Tongue (tissue), 2 donors: ENCODE data around the gene SYT10. TPM values are rescaled to one million over a fixed set of nuclear protein-coding genes. Genes with fewer than 3 reads are reported as not detected.
"Not testable (repeated sequence)": the region's sequence is repeated elsewhere in the genome, so short reads cannot be mapped to it uniquely, and the experiment has no call there.

Experiments
- DNase-seq: peaks from one replicate; pipeline ENCODE4 v3.0.0-alpha.2; 2015
- total RNA-seq: library from RNA; depleted of rRNA; stranded (reverse); fragments of >200 nt; gene quantifications from one replicate; pipeline ENCODE4 v1.2.3, GENCODE V29; 2014

The SYT10 gene, protein sequence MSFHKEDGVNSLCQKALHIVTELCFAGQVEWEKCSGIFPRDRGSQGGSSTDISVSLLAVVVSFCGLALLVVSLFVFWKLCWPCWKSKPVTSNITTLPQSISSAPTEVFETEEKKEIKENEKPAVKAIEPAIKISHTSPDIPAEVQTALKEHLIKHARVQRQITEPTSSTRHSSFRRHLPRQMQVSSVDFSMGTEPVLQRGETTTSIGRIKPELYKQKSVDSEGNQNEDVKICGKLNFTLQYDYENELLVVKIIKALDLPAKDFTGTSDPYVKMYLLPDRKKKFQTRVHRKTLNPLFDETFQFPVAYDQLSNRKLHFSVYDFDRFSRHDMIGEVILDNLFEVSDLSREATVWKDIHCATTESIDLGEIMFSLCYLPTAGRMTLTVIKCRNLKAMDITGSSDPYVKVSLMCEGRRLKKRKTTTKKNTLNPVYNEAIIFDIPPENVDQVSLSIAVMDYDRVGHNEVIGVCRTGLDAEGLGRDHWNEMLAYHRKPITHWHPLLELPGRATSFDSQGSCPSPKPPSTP
- total RNA-seq: 0.10 TPM

DNA sequence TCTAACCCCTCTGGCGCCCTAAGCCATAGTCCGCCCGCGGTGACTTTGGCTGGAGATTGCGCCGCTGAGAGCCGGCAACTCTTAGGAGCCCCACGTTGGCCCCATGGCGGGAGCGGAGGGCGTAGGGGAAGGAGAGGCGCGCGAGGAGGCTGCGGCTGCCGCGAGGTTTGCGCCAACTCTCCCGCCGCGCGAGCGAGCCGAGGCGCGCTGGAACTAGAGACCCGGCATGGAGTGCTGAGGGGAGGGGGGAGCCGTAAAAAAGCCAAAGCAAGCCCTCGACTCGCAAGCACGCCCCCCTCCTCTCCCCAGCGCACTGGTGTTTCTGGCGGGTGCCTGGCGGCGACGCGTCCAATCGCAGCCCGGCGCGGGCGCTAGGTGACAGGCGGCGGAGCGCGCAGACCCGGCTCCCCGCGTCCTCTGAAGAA, at the start of gene SYT10:
SYT10 (minus strand) TSS at position 233 of the 425 bp plus-strand sequence. CDS start 297 bp downstream, outside the sequence.
- DNase-seq: peak; percentile 33

DNA sequence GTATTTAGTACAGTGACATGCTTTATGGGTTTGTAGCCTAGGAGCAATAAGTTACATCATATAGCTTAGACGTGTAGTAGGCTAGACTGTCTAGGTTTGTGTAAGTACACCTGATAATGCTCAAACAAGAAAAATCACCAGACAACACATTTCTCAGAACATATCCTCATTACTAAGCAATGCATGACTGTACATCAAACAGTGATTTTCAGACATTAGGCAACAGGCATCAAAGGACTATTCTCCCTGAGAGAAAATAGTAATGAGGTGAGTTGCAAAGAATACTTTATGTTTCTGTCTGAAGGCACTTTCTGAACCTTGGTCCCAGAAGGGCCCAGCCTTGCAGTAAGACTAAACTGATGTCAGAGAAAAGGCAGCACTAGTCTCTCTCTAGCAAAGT, 48.4 kb upstream of the SYT10 start:
- DNase-seq: no peak

DNA sequence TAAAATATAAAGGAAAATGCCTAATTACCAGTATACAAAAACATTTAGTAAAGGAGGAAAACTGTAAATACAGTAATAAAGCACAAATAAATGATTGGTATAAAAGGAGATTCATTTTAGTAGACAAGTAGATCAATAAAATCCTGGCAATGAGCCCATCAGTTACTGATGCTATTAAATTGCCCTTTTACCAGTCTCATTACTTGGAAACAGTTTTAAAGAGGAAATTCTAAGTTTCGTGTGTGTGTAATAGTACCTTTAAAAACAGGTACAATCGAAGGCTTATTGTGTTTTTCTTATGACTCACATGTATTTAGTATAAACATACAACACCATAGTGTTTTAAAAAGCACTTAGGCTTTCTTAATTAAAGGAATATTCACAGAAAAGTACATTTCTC, 46.4 kb upstream of the SYT10 start:
- DNase-seq: no peak

DNA sequence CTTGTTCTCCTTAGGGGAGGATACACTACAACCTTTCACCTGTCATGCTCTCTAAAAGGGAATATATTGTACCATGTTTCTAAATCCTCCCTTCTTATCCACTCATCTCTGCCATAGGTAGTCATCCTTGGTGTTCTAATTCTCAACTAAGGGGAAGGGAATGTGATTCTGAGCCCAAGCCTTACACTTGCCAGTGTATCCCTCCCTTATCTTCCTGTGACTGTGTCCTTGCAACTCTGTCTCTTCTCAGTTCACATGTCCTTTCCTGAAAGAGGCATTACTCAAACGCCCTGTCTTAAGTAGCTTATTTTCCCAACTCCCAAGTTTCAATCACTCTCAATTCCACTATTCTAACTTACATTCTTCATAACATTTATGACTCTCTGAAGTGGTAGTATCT, 44.5 kb upstream of the SYT10 start:
- no peak for DNase-seq

DNA sequence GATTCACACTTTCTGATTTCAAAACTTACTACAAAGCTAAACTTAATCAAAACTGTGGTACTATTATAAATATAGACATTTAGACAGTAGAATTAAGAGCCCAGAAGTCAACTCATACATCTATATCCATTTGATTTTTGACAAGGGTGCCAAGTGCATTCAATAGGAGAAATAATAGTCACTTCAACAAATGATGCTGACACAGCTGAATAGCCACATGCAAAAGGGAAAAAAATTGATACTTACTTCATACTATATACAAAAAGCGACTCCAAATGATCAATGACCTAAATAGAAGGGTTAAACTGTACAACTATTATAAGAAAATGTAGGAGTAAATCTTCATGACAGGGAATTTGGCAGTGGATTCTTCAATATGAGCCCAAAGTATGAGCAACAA, 40.7 kb upstream of the SYT10 start:
- no peak for DNase-seq

DNA sequence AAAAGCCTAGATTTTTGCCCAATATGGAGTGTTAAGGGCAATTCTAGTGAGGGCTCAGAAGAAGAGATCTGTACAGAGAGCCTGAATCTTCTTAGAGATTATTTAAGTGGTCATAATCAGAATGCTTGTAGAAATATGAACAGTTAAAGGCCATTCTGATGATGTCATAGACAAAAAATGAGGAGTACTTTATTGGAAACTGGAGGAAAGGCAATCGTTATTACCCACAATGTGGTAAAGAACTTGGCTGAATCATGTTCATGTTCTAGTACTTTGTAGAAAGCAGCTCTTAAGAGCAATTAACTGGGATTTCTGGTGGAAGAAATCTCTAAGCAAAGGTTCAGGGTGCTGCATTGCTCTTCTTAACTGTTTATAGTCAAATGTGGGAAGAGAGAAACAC, 36.4 kb upstream of the SYT10 start:
- no peak for DNase-seq

DNA sequence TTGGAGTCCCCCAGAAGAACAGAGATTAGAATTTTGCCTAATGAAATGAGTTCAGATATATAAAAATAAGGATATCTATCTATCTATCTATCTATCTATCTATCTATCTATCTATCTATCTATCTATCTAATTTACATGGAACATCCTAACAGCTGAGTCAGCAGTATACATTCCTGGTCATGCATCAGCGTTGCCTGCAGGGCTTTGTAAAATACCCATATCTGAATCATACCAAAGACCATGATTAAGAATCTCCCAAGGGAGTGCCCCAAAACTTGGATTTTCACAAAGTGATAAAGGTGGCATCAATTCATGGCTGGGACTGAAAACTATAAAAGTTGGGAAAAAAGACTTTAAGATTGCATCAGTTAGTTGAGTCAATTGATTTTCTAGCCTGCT, 32.7 kb upstream of the SYT10 start:
- DNase-seq: no peak

DNA sequence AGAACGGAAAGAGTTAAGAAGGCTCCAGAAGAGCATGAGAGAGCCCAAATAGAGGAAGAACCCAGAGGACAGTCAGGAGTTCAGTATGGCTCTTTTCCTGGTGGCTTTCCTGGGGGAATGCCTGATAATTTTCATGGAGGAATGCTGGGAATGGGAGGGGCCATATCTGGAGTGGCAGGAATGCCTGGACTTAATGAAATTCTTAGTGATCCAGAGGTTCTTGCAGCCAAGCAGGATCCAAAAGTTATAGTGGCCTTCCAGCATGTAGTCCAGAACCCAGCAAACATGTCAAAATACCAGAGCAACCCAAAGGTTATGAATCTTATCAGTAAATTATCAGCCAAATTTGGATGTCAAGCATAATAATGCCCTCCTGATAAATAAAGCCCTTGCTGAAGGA, 15.5 kb upstream of the SYT10 start:
- no peak for DNase-seq

DNA sequence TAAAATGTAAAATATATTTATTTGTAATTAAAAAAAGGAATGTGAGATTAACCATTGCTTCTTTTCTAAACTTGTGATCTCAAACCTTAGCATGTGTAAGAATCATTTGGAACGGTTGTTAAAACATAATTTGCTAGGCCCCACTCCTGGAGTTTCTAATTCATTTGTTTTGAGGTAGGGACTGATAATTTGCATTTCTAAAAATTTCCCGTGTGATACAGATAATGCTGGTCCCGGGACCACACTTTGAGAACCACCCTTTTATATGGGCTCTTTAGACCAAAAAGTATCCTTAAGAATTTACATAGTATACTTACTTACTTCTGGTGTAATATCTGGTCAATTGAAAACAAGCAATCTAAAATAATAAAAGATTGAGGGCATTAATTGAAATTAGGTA, 10.9 kb upstream of the SYT10 start:
- no peak for DNase-seq

DNA sequence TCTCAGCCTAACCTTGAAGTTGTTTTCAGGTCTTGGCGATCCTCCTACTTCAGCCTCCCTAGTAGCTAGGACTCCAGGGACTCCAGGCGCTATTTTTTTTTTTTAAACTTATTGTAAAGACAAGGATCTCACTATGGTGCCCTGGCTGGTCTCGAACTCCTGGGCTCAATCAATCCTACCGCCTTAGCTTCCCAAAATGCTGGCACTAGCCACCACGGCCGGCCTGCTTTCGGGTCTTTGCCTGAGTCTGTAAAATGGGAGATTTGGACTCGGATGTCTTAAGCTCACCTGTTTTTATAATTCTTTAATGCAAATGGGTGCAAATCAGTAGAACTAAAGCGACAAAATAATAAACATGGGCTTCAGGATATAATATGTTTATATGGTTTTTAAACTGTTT, 858 bp upstream of the SYT10 start:
- DNase-seq: no peak

DNA sequence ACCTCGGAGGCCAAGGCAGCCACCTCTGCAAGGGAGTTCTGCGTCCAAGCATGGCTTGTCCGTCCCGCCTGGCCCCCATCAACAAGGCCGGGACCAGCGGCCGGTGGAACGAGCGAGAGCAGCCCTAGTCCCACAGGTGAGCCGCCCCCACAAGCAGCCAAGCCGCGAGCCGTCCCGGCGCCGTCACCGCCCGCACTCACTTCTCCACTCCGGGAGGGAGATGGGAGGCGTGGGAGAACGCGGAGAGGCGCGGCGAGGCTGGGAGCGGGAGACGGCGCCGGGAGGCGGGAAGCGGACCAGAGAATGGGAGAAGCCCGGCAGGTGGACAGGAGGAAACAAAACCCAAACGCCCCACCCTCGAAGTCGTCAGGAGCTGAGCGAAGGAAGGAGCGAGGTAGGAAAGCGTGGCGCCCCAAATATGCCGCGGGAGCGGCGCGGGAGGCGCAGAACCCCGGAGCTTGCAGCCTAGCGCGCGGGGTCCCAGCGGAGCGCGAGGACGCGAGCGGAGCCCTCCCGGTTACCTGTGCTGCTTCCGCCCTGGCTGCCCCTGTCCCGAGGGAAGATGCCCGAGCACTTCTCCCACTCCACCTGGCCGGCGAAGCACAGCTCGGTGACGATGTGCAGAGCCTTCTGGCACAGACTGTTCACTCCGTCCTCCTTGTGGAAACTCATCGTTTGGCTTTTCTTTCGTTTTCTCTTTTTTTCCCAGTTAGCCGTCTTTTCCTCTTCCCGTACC, 600 bp downstream of the SYT10 start:
- no peak for DNase-seq

DNA sequence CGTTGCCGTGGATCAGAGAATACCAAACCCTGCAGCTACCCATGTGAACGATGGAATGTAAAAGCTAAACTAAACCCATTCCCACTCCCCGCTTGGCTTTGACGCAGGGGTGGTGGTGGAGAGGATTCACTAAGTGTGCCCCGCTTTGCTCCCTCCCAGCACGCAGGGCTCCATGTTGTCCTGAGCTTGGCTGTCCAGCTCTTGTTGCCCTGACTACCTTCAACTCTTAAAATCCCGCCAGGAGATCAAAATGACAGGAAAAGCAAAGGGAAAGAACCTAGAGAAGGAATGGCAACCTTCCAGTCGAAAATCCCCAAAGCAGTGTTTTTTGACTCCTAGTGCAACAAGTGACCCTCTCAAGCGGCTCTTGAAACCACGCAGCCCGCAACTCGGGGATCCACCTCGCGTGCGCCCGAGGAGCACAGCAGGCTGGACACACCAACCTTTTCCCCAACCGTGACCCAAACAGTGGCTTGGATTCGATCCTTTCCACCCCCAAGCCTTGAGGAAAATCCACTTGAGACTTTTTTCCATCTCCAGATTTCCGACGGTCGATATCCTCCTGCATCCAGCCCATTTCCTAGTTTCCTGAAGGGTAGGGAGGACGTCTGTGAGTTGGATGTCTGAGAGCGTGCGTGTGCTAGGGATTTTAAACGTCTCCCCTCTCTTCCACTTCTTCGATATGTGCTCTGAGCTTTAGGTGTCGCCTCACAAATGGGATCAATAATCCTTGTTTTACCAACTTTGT, 1.4 kb downstream of the SYT10 start:
- no peak for DNase-seq

DNA sequence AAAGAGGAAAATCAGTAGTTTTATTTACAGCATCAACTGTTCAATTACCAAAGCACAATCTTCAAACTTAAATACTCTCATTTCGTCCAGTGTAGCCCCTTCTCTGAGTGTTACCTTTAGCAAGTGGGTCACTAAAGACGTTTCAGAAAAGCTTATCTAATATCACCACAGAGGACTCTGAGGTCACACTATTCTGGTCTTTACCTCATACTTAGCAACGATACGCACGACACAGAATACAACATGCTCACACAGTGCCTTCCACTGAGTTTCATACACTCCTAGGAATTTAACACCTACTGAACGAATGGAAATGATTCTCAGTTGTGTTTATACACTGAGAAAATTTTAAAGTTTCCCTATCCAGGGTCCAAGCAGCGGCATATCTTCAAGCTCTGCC, 2.0 kb downstream of the SYT10 start:
- no peak for DNase-seq

DNA sequence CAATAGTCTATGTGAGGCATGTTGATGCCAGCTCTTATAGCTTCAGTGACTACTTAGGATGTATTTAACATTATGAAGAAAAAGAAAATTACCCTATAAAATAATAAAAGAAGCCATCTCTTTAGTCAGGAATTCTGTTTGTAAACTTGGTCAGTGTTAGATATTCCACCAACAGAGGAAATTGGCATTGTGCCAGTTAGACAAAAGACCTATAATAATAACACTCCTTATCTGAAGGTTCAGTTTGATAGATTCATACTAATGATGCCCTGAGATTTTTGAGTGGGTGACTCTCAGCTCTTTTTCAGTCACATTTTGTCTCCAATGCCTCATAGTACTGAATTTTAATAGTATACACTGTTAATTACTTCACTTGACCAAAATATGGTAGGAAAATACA, 6.6 kb downstream of the SYT10 start:
- DNase-seq: no peak

DNA sequence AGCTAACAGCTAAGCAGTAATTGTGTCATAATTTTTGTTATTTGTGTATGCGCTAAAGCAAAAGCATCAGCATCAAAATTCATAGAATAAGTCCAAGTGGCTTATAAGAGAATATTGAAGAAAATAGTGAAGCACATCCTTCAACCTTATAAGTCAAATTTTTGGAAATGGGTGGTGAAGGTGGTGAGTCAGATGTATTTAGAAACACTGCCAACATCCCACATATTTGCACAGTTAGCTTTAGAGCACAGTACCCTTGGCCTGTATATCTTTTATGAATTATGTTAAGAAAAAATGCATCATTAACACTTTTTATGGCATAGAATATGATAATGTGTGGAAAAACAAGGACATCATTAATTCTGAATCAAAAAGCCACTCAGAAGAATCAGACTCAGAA, 8.0 kb downstream of the SYT10 start:
- DNase-seq: no peak

DNA sequence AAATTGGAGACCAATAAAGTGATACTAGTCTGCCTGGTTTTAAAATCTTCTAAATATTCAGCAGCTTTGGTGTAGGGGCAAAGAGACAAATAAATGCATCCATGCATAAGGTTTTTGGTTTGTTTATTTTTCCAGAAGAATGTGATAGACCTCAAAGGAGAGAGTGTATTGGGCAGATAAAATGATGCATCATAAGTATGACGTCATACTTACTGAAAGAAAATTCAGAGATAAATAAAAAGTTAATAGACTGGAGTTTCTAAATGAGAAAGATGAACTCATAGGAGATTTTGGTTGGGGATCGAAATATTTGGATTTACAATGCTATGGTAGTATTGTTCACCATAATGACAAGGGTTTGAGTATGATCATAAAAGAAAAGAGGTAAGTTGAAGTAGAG, 10.2 kb downstream of the SYT10 start:
- DNase-seq: no peak

DNA sequence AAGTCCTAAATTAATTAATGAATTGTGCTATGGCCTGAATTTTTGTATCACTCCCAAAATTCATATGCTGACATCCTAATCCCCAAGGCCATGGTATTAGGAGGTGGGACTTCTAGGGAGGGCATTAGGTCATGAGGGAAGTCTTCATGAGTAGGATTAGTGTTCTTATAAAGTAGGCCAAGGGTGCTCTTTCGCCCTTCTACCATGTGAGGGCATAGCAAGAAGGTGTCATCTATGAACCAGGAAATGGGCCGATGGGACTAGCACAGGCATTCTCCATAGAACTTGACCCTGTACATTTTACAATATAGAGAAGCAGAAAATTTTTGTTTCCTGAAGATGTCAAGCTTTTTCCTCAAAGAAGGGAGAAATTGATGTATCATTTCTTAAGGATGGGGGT, 12.5 kb downstream of the SYT10 start:
- DNase-seq: no peak

DNA sequence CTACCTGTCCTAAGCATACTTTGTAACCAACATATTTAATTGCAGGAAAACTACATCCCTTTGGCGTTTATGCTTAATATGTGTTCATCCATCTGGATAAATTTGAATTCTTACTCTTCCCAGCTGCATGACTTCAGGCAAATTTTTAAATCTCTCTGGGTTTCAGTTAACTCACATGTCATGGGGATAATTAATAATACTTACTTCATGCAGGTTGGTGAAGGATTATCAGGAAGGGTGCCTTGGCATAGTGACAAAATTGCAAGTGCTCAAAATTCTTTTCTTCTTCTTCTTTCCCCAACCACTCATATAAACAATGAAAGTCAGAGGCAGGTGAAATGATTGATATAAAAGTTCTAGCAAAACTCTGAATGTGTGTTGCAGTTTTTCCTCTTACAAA, 15.9 kb downstream of the SYT10 start:
- DNase-seq: no peak

DNA sequence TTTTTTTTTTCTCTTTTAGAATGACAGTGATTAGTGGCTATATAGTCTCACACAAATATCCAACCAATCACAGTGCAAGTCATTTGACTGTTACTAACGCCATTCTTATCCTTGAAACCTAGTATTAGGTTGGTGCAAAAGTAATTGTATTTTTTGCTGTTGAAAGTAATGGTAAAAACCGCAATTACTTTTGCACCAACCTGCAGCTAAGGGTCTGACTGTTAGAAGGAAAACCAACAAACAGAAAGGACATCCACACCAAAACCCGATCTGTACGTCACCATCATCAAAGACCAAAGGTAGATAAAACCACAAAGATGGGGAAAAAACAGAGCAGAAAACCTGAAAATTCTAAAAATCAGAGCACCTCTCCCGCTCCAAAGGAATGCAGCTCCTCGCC, 27.2 kb downstream of the SYT10 start:
- DNase-seq: not testable (repeated sequence)

DNA sequence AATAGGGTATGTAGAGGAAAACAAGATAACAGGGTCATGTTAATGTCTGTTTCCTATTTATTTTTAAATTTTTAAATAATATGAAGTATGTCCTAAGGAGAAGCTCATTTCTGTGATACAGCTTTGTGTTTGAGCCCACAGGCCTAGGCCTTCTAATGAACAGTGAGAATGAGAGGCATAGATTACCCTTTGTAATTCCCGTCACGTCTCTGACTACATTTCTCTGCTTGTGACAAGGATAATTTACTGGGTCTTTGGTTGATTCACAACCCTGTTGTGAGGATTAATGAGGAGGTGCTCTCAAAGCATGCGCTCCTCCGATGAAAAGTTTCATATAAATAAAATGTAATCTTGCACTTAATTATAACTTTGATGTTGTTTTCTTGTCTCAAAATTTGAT, 56.1 kb downstream of the SYT10 start:
- no peak for DNase-seq

DNA sequence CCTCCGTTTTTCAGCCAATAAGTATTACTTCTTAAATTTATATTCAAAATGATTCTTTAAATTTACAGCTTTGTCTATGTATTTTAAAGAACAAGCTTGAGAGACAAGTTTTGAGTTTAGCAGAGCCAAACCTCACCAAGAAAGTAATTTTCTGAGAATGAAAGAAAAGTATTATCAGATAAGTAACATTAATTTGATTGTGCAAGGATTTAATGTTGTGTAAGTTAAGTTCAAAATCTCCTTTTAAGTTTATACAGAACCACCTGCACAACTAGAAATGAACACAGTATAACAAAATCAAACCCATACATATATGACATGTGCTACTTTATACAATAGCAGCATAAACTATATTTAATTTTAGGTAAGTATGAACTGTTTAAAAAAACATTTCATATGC, 63.5 kb downstream of the SYT10 start:
- no peak for DNase-seq

DNA sequence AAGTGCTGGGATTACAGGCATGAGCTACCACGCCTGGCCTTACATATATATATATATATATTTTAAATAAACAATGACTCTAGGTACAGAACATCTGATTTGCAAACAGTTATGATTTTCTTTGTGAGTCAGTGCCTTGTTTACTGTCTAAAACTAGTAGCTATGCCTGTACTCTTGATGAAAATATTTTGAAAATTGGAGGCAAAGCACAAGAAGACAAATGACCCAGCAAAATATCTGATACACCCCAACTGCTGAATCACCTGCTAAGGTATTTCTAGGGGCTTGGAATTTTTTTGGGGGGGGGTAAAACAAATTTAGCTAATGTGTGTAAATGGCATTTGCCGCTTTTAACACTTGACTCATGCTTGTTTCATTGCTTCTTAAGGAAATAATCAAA, 69.3 kb downstream of the SYT10 start:
- DNase-seq: no peak

DNA sequence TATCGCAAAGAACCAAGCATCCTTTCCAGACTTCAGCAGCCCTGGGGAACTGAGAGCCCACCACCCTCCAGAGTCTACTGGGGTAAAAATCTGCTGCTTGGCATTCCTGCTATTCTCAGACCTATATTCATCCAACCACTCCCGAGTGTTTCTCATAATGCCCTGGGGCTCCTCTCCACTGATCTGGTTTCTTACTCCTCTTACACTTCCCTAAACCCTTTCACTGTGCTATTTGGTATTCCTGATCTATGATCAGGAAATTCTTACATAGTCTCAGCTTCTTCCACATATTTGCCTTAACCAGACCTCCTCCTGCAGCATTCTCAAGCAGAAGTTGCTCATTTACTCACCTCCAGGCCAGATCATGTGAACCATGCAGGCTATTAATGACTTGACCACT, 82.4 kb downstream of the SYT10 start:
- no peak for DNase-seq
